GM15510 (cell line): ENCODE measurements around the gene ZSWIM5.

Source experiments
- POLR2A ChIP-seq: IDR thresholded peaks from 3 replicates; pipeline ENCODE4 v1.6.1; 2011; ENCODE audit warnings: borderline replicate concordance; ENCODE audit not compliant: insufficient read length; ENCODE audit errors: extremely low read depth

The ZSWIM5 gene

GRCh38 chr1:45101947-45102346 lies 104.5 kb downstream of the ZSWIM5 start:
- TF ChIP-seq POLR2A, result no peak

GRCh38 chr1:45097944-45098343 lies 108.5 kb downstream of the ZSWIM5 start:
- TF ChIP-seq POLR2A, result no peak

GRCh38 chr1:45097079-45097478 lies 109.3 kb downstream of the ZSWIM5 start:
- TF ChIP-seq POLR2A, result no peak

GRCh38 chr1:45095450-45095849 lies 111.0 kb downstream of the ZSWIM5 start:
- TF ChIP-seq POLR2A, result no peak

GRCh38 chr1:45093334-45093733 lies 113.1 kb downstream of the ZSWIM5 start:
- no peak for TF ChIP-seq POLR2A

- TF ChIP-seq POLR2A, result no peak
Observed at GRCh38 chr1:45089711-45090110, 116.7 kb downstream of the ZSWIM5 start.

- TF ChIP-seq POLR2A, result no peak
Observed at GRCh38 chr1:45084562-45084961, 121.8 kb downstream of the ZSWIM5 start.

- TF ChIP-seq POLR2A, result no peak
Observed at GRCh38 chr1:45079533-45079932, 126.9 kb downstream of the ZSWIM5 start.

- TF ChIP-seq POLR2A, result no peak
Observed at GRCh38 chr1:45071567-45071966, 134.8 kb downstream of the ZSWIM5 start.

GRCh38 chr1:45067806-45068205 lies 138.6 kb downstream of the ZSWIM5 start:
- no peak for TF ChIP-seq POLR2A

- no peak for TF ChIP-seq POLR2A
Observed at GRCh38 chr1:45065083-45065482, 141.3 kb downstream of the ZSWIM5 start.

- TF ChIP-seq POLR2A, result no peak
Observed at GRCh38 chr1:45059829-45060228, 146.6 kb downstream of the ZSWIM5 start.

GRCh38 chr1:45057542-45057941 lies 148.9 kb downstream of the ZSWIM5 start:
- TF ChIP-seq POLR2A, result no peak

- TF ChIP-seq POLR2A, result no peak
Observed at GRCh38 chr1:45051005-45051772, 155.2 kb downstream of the ZSWIM5 start.

GRCh38 chr1:45047032-45047431 lies 159.4 kb downstream of the ZSWIM5 start:
- no peak for TF ChIP-seq POLR2A

GRCh38 chr1:45044916-45045315 lies 161.5 kb downstream of the ZSWIM5 start:
- TF ChIP-seq POLR2A, result no peak

GRCh38 chr1:45043094-45043493 lies 163.3 kb downstream of the ZSWIM5 start:
- TF ChIP-seq POLR2A, result no peak

GRCh38 chr1:45040297-45040696 lies 166.1 kb downstream of the ZSWIM5 start:
- no peak for TF ChIP-seq POLR2A
